K562 (cell line): Measurements from ENCODE around the gene ZSCAN12. TPM values are rescaled to one million over a fixed set of nuclear protein-coding genes. Genes with fewer than 3 reads are reported as not detected.

ENCODE experiments used
- ATF1 ChIP-seq, 2 experiments: fragments of 450-650 bp in 1 of 2; IDR thresholded peaks; 2 replicates each; pipeline ENCODE4 v1.6.1; 2016; ENCODE audit warnings: missing compliant biosample characterization in 1 of 2, missing genetic modification characterization in 1 of 2
- CBFA2T3 ChIP-seq: fragments of 450-650 bp; IDR thresholded peaks from 2 replicates; pipeline ENCODE4 v1.6.1; 2017
- CCNT2 ChIP-seq: IDR thresholded peaks from 2 replicates; pipeline ENCODE4 v1.6.1; 2011; ENCODE audit warnings: borderline replicate concordance, low read depth, mild to moderate bottlenecking, moderate library complexity, mixed read lengths, low read length; ENCODE audit not compliant: insufficient read length; ENCODE audit errors: extremely low read depth
- CEBPG ChIP-seq, 3 experiments: fragments of 200-800 bp in 1 of 3; sonication (Bioruptor generic) in 1 of 3; sonication (generic) in 1 of 3; formaldehyde crosslinking in 1 of 3; IDR thresholded peaks in 2 of 3; conservative IDR thresholded peaks in 1 of 3; 2 replicates each; pipeline versions ENCODE4 v1.6.1 to v1.8.0; 2016 to 2022; ENCODE audit warnings: missing compliant biosample characterization in 2 of 3, missing genetic modification characterization in 2 of 3, mild to moderate bottlenecking in 1 of 3, missing genetic modification reagents in 1 of 3
- MEF2A ChIP-seq: IDR thresholded peaks from 2 replicates; pipeline ENCODE4 v1.6.1; 2011; ENCODE audit warnings: low read depth, mild to moderate bottlenecking, low read length, moderate library complexity; ENCODE audit not compliant: control insufficient read depth
- NR3C1 ChIP-seq: sonication (generic); formaldehyde crosslinking; IDR thresholded peaks from 2 replicates; pipeline ENCODE4 v1.8.1; 2022; ENCODE audit warnings: missing genetic modification reagents
- PCBP2 ChIP-seq: fragments of 200-400 bp; formaldehyde crosslinking; IDR thresholded peaks from 2 replicates; pipeline ENCODE4 v1.6.1; 2018; ENCODE audit warnings: low read length, low read depth, mild to moderate bottlenecking, moderate library complexity; ENCODE audit not compliant: poor library complexity, severe bottlenecking
- RAD21 ChIP-seq, 2 experiments: fragments of 250-450 bp in 1 of 2; fragments of 450-650 bp in 1 of 2; sonication (Bioruptor Pico) in 1 of 2; formaldehyde crosslinking in 1 of 2; IDR thresholded peaks in 1 of 2; conservative IDR thresholded peaks in 1 of 2; 2 replicates each; pipeline versions ENCODE4 v1.4.0 to v1.8.0; 2020 to 2022; ENCODE audit warnings: mild to moderate bottlenecking in 2 of 2, moderate library complexity in 1 of 2
- SMAD3 ChIP-seq: fragments of 450-650 bp; formaldehyde crosslinking; conservative IDR thresholded peaks from 2 replicates; pipeline ENCODE4 v1.4.0; 2020; ENCODE audit warnings: mild to moderate bottlenecking
- SPI1 ChIP-seq: IDR thresholded peaks from 2 replicates; pipeline ENCODE4 v1.6.1; 2011; ENCODE audit warnings: low read depth, low read length, control low read depth, borderline replicate concordance
- ZFP1 ChIP-seq: fragments of 450-650 bp; formaldehyde crosslinking; IDR thresholded peaks from 2 replicates; pipeline ENCODE4 v1.4.0; 2020; ENCODE audit warnings: mild to moderate bottlenecking, mixed read lengths
- ZNF24 ChIP-seq: fragments of 450-650 bp; IDR thresholded peaks from 2 replicates; pipeline ENCODE4 v1.6.1; 2016
- ZNF324 ChIP-seq: fragments of 250-450 bp; sonication (Bioruptor Pico); IDR thresholded peaks from 2 replicates; pipeline ENCODE4 v1.4.0; 2020; ENCODE audit warnings: mild to moderate bottlenecking
- ZNF354B ChIP-seq: fragments of 250-450 bp; sonication (Bioruptor Pico); IDR thresholded peaks from 2 replicates; pipeline ENCODE4 v1.4.0; 2020
- ZNF551 ChIP-seq: fragments of 250-450 bp; sonication (Bioruptor Pico); IDR thresholded peaks from 2 replicates; pipeline ENCODE4 v1.5.0; 2021; ENCODE audit warnings: mild to moderate bottlenecking, moderate library complexity
- ZNF76 ChIP-seq: fragments of 250-450 bp; sonication (Bioruptor Pico); IDR thresholded peaks from 2 replicates; pipeline ENCODE4 v1.4.0; 2020; ENCODE audit warnings: mild to moderate bottlenecking, moderate library complexity, borderline replicate concordance
- ZNF766 ChIP-seq: fragments of 200-800 bp; sonication (Bioruptor generic); conservative IDR thresholded peaks from 2 replicates; pipeline ENCODE4 v1.6.1; 2016; ENCODE audit warnings: missing genetic modification characterization, missing compliant biosample characterization
- polyA plus RNA-seq, 8 experiments: library from polyadenylated mRNA; depleted of rRNA in 4 of 8; stranded (reverse) in 5 of 8; unstranded in 3 of 8; fragments of >200 nt; fragmentation: Nextera tagmentation in 2 of 8; fragmentation: Illumina TruSeq in 1 of 8; extraction: Ambion mirVana in 2 of 8; extraction: Trizol in 1 of 8; gene quantifications; 2 replicates each; pipeline versions ENCODE4 v1.2.1 to v1.2.3, GENCODE V29; 2011 to 2014; ENCODE audit warnings: inconsistent platforms in 1 of 8, missing spikeins in 1 of 8
- total RNA-seq, 7 experiments: library from RNA; depleted of rRNA in 6 of 7; stranded (reverse); fragments of >200 nt in 6 of 7; fragmentation: Illumina TruSeq in 2 of 7; extraction: Trizol in 2 of 7; gene quantifications; 2 replicates each; pipeline versions ENCODE4 v1.2.1 to v1.2.3, GENCODE V29; 2011 to 2021; ENCODE audit warnings: low replicate concordance in 1 of 7
- TF ChIP-seq, protein P1 (sequence below): fragments of 200-800 bp; sonication (Bioruptor generic); IDR thresholded peaks from 2 replicates; pipeline ENCODE4 v1.6.1; 2017; ENCODE audit warnings: missing genetic modification characterization, missing compliant biosample characterization

Gene ZSCAN12
- total and polyA plus RNA-seq, 9 of the 15 experiments (the other 6 are each of a cell fraction or from before 2014, with no cell fraction given): 2.5 to 19.6 (median 12.5) TPM

DNA sequence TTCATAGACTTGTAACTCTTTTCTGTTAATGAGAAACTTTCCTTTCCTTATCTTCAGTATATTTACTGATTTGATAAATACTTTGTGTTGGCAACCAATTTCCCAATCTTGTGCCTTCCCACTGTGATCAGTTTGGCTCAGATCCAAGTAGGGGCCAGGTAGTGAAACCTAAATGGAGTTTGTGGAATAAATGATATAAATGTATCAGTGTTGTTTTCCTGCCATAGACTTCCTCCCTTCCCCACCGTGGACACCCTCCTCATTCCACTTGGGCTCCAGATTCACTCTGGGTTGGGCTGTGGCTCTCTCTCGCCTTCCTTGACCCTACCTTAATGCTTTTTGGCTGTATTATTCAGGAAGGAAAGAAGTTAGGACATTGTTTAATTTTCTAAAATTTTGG, 48.5 kb downstream of the ZSCAN12 start (continued):
- TF ChIP-seq, protein P1, sequence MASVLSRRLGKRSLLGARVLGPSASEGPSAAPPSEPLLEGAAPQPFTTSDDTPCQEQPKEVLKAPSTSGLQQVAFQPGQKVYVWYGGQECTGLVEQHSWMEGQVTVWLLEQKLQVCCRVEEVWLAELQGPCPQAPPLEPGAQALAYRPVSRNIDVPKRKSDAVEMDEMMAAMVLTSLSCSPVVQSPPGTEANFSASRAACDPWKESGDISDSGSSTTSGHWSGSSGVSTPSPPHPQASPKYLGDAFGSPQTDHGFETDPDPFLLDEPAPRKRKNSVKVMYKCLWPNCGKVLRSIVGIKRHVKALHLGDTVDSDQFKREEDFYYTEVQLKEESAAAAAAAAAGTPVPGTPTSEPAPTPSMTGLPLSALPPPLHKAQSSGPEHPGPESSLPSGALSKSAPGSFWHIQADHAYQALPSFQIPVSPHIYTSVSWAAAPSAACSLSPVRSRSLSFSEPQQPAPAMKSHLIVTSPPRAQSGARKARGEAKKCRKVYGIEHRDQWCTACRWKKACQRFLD (CRISPR knock-in tag): peak; percentile 15; the same call in 1 of the 2 replicates
- TF ChIP-seq ZNF766 (CRISPR knock-in tag) (no peak), ZNF24 (0 out of 2 replicates have a peak, but pooled peaks have one; percentile 50), MEF2A (no peak), NR3C1 (CRISPR knock-in tag) (no peak), ZFP1 (CRISPR knock-in tag) (no peak), ZNF324 (CRISPR knock-in tag) (no peak), ZNF354B (CRISPR knock-in tag) (no peak), SMAD3 (CRISPR knock-in tag) (no peak), ATF1 (CRISPR knock-in tag; IDR thresholded peaks at IDR 0.05) (no peak), ATF1 (tag; IDR thresholded peaks at IDR 0.05) (no peak), CEBPG (CRISPR knock-in tag; IDR thresholded peaks at IDR 0.05) (no peak), CEBPG (tag; conservative IDR thresholded peaks at IDR 0.05 in 1 of 2, IDR thresholded peaks at IDR 0.05 in 1 of 2) (0 out of 4 replicates have a peak, but pooled peaks of 1 of the 2 experiments have one; percentile 22), CBFA2T3 (no peak), CCNT2 (no peak), ZNF76 (no peak), PCBP2 (no peak), ZNF551 (CRISPR knock-in tag) (no peak), SPI1 (peak; percentile 52; the same call in 1 of the 2 replicates), RAD21 (CRISPR knock-in tag; conservative IDR thresholded peaks at IDR 0.05 in 1 of 2, IDR thresholded peaks at IDR 0.05 in 1 of 2) (0 out of 4 replicates have a peak, but pooled peaks of 1 of the 2 experiments have one; percentile 1)
- TF ChIP-seq, all 486 proteins: peak for 16
